Measurements from ENCODE around the gene HDAC10.

Gene HDAC10, protein sequence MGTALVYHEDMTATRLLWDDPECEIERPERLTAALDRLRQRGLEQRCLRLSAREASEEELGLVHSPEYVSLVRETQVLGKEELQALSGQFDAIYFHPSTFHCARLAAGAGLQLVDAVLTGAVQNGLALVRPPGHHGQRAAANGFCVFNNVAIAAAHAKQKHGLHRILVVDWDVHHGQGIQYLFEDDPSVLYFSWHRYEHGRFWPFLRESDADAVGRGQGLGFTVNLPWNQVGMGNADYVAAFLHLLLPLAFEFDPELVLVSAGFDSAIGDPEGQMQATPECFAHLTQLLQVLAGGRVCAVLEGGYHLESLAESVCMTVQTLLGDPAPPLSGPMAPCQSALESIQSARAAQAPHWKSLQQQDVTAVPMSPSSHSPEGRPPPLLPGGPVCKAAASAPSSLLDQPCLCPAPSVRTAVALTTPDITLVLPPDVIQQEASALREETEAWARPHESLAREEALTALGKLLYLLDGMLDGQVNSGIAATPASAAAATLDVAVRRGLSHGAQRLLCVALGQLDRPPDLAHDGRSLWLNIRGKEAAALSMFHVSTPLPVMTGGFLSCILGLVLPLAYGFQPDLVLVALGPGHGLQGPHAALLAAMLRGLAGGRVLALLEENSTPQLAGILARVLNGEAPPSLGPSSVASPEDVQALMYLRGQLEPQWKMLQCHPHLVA

DNA sequence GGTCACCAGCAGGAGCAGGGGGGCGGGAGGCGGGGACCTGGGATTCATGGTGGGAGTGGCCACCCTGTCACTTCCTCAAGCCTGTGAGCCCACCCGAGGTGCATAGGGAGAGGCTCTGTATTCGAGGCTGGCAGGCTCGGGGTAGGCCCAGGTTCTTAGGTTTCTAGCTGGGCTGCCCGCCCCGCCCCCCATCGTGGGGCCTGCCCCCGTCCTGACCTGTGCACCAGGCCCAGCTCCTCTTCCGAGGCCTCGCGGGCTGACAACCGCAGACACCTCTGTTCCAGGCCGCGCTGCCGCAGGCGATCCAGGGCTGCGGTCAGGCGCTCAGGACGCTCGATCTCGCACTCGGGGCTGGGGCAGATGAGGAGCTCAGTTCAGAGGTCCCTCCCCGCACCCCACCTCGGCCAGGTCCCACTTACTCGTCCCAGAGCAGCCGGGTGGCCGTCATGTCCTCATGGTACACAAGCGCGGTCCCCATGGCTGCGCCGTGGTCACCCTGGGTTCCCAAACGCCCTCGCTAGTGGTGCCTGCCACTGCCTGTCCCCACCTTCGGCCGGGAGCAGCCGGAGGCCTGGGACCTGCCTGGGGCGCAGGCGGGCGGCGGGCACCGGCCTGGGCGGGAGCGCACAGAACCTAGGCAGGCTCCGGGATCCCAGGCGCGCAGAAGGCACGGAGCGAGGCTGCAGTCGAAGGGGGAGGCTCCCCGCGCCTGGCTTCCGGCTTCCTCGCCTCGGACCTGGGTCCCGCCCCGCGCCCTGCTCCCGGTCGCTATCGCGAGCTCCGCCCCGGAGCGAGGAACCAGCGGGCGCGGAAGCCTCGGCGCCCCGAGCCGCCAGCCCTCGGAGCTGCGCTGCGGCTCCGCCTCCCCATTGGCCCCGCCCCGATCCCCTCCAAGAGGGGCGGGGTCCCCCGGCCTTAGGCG is at the start of gene HDAC10:
Gene HDAC10, minus strand, starts transcription at position 711 of the 922 bp plus-strand sequence. Its CDS starts 233 bp downstream, at position 478.
- DNase-seq (ENCODE audit: low read depth in 2 of 2), result peak; percentile 80 to 83

DNA sequence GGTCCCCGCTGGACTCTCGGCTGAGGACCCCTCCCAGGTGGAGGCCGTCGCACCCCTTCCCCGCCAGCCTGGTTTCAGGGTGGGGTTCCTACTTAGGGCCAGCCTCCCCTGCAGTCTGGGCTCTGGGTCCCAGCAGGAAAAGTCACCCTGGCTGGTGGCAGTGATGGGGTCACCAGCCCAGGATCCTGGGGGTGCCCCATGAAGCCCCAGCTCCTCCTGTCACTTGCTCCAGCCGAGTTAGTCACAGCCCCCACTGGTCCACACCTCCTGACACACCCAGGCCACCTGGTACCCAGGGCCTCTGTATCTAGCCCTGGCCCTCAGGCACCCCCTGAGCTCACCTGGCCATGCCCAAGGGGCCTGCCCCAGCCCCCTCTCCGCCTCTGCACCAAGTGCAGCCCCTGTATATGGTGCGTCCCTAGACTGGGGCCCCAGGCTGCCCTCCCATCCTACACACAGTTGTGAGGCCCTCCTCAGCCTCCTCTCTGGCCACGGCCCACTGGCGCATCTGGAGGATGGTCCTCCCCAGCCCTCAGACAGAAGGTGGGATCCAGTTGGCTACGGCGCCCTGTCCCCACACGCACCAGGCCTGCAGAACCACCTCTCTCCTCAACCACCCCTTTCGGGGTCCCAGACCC is 49.7 kb upstream of the HDAC10 start:
- DNase-seq (ENCODE audit: low read depth in 2 of 2), result no peak

DNA sequence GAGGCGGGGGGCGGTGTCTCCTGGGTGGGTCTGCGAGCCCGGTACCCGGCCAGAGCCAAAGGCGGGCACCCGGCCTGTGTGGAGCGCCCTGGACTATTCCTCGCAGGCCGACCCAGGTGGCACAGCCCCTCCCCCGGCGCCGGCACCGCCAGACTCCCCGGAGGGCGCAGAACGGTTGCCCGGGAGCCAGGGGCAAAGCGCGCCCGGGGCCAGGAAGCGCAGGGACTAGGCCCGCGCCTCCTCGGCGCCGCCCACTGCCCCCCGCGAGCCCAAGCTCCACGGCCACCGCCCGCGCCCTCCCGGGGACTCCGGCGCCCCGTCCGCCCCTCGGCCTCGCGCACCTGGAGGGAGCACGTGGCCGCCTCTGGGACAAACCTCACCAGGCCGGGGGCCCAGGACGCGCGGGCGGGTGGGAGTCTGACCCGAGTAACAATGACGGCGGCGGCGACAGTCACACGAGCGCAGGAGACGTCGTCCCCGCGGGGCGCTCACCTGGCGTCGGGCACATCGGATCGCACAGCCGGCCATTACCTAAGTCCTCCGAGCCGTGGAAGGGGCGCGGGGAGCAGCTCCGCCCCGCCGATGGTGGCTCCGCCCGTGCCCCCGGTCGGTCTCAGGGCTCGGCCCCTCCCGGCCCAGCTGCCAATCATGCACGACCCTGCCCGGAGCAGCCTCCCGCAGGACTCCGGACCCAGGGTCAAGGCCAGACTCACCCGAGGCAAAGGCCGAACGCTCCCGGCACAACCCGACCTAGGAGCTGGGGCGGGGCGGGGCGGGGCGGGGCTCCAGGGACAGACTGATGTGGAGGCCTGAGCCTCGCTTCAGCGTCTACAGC is 48.9 kb upstream of the HDAC10 start:
- DNase-seq (ENCODE audit: low read depth in 2 of 2), result no peak

DNA sequence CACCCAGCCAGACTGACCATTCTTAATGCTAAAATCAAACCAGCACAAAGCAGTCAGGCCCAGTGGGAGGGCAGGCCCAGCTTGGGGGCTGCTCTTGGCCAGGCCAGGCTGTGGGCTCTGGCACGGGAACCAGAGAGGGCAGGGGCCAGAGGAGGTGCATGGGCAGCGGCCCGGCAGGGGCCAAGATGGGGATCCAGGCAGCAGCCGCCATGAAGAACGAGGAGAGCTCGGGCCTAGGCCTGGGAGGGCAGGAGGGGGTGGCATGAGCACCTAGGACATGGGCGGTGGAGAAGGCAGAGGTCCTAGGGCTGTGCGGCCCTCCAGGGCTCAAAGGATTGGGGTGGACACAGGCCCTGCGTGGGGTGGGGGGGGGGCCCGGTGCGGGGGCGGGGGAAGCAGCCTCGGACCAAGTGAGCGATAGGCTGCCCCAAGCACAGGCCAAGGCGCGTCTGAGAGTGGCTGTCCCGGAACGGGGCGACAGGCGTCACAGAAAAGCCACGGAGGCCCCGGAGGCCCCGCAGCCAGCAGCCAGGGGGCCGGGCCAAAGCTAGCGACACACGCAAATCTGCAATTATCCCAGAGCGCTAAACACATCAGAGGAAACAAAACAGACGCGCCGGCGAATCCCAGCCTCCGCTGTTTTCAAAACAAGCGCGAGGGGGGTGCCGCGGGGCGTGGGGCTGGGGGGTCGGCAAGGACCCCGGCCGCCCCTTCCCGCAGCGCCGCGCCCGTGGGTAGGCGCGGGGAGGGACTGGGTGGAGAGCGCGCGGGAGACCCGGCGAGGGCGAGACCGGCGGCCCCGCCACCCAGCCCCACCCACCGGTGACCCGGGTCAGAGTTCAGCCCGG is 48.1 kb upstream of the HDAC10 start:
- no peak for DNase-seq (ENCODE audit: low read depth in 2 of 2)

DNA sequence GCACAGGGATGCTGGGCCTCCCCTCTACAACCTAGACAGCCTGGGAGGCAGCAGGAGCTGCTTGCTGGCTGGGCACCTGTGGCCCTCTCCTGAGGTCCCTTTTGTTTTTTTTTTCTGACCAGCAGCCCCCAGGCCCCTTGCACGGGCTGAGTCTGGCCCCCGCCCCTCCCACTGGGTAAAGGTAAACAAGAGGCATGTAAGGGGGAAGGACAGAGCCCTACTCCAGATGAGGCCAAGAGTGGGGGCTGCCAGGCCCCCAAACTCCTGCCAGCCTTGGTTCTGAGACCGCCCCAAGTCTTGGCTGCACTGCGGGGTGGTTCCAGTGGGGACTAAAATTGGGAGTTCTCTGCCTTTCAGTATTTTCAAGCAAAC is 47.2 kb upstream of the HDAC10 start:
- DNase-seq (ENCODE audit: low read depth in 2 of 2), result no peak

DNA sequence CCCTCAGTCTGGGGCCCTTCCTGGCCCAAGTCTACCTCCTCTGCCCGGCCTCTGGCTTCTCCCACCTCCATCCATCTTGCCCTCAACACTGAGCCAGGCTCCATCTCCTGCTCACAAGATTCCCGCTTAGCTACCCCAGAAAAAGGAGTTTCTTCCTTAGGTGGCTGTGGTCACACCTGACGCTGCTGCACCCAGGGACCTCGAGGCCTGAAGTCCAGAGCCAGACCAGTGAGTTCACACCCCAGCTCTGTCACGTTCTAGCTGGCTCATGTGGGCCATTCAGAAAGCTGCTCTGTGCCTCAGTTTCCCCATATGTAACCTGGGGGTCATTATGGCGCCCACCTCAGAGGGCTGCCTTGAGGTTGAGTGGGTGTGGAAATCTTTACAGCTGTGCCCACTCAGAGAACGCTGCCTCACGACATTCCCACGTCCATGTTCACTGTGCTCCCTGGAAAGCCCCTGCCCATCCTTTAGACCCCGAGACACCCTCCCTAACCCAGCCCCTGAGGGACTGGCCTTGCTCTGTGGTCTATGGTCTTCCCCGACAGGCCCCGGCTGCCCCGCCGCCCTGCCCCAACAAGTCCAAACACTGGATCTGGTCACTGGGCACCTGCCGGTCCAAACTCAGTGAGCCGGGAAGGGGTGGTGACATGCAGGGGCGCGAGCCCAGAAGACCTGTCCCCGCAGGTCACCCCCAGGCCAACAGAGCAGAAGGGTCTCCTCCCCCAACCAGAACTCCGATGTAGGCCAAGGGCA is 46.6 kb upstream of the HDAC10 start:
- no peak for DNase-seq (ENCODE audit: low read depth in 2 of 2)

DNA sequence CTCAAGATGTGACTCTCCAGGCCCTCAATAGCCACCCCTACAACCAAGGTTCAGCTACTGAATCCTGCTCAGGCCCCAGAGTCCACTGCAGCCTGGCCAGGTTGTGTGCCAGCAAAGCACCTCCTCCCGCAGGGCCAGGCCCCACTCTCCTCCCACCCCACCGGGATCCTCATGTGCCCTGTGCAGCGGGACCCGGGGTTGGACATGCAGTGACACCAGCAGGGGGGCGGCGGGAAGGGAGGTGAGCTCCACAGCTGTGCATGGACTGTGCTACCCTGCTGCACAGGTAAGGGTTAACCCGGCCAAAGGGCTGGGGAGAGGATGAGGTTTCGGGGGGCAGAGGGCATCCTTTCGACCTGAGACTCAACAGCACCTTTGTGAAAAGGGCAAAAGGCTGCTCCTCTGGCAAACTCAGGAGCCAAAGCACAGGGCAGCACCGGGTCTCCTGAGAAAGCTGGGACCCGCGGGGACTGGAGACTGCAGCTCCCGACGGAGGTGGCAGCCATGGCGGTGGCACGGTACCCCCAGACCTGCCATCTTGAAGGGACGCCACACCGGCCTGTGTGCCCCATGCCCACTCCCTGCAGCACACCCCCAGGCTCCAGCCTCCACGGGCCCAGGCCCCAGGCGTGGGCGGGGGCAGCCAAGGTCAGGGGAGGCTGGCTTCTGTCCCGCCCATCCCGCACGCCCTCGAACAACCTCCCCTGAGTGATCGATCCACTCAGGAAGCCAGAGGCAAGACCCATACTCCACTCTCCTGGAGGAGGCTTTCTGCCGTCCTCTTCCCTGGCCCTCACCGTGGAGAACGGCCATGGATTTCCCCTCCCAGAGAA is 45.8 kb upstream of the HDAC10 start:
- DNase-seq (ENCODE audit: low read depth in 2 of 2), result no peak

DNA sequence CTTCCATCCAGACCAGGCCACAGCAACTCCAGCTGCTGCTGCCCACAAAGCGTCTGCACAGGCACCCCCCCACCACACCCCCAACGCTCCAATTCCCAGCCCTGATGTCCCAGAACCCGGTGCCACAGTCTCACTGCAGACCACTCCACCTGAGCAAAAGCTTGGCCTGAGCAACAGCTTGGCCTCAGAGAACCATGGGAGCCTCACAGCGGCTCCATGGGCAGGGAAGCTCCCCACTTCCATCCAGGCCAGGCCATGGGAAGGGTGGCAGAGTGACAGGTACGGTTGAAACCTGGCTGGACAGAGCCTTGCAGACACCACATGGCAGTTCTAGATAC is 43.2 kb upstream of the HDAC10 start:
- no peak for DNase-seq (ENCODE audit: low read depth in 2 of 2)

DNA sequence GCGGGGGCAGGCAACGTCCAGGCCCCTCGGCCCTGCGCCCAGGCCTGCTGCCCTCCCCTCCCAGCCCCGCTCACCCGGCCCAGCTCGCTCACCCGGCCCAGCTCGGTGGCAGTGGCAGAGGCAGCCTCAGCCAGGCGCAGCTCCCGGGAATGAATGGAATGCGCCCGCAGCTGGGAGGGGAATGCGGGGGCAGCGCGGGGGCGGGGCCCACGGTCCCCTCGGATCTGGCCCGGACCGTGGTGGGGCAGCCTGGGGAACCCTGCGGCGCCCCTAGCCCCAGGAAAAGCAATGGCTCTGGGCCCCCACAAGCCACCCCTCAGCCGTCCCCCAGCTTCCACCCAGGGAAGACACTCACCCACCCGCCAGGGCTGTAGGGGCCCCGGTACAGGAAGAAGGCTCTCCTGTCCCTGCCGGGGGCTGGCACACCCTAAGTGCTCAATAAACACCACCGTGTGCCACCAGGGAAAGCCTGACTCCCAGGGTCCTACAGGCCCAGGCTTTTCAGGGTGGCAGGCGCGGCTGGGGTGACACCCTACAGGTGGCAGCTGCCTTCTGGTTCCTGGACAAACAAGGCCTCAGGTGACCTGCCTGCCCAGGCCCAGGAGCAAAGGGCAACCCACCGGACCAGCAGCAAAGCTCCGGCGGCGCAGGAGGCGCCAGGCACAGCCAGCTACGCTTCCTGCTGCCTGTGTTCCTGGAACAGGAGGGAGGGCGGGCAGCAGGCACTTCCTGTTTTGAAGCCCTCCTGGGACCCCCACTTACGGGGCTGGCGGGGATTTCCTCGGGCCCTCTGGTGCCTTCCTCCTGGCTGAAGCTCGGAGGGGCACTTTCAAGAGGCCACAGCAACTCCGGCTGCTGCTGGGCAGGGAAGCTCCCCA is 42.6 kb upstream of the HDAC10 start:
- no peak for DNase-seq (ENCODE audit: low read depth in 2 of 2)

DNA sequence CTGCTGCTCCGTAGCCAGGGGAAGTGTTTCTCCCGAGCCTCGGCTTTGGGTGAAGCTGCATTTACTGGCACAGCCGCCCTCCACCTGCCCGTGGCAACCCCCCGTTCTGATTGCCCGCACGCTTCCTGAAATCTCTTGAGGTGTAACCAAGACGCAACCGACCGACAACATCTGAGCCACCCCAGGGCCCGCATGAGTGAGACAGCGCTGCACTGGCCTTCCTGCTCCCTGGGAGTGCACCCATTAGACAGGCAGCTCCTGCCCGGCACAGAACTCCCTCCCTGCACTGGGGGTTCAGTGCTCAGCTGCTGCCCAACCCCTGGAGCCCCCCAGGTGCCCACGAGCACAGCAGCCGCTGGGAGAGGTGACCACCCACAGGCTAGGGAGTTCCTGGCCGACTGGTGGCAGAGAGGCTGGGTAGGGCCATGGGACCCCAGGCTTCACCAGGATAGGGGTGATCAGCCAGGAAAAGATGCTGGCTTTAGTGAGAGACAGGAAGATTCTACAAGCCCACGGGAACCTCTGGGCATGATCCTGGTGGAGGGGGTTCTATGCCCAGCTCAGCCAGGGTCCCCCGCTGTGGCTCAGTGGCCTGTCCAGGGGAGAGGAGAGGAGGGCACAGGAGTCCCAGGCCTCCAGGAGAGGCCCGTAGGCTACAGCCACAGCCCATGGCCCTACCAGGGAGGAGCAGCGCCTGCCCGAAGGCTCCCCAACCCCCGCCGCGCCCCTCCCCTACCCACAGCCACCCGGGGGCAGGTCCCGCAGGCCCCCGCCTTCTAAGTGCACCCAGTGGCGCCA is 41.8 kb upstream of the HDAC10 start:
- DNase-seq (ENCODE audit: low read depth in 2 of 2), result no peak

DNA sequence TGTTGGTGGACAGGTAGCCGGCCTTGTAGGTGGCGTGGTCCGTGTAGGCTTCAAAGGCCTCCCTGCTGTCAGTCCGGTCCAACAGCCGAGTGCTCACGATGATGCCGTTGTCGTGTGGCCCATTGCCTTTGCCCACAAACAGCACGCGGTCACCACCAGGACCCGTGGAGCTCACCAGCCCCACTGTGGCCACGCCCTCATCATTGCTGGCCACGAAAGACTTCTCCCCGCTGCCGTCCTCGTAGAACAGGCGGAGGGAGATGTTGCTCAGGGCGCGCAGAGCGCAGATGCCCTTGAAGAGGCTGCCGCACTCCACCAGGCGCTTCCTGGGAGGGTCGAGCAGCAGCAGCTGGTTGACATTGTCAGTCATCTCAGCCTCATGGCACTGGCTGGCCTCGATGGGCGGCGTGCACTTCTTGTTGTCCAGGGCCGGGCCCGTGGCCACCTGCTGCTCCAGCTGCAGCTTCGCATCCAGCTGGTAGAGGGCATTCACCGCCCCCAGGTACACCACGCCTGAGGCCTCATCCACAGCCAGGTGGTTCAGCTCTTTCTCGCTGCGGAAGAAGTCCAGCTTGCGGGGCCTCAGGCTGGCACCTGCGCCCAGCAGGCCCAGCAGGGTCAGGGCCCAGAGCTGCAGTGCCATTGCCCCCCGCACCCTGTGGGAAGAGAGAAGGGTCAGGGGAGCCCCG is 39.0 kb upstream of the HDAC10 start:
- no peak for DNase-seq (ENCODE audit: low read depth in 2 of 2)

DNA sequence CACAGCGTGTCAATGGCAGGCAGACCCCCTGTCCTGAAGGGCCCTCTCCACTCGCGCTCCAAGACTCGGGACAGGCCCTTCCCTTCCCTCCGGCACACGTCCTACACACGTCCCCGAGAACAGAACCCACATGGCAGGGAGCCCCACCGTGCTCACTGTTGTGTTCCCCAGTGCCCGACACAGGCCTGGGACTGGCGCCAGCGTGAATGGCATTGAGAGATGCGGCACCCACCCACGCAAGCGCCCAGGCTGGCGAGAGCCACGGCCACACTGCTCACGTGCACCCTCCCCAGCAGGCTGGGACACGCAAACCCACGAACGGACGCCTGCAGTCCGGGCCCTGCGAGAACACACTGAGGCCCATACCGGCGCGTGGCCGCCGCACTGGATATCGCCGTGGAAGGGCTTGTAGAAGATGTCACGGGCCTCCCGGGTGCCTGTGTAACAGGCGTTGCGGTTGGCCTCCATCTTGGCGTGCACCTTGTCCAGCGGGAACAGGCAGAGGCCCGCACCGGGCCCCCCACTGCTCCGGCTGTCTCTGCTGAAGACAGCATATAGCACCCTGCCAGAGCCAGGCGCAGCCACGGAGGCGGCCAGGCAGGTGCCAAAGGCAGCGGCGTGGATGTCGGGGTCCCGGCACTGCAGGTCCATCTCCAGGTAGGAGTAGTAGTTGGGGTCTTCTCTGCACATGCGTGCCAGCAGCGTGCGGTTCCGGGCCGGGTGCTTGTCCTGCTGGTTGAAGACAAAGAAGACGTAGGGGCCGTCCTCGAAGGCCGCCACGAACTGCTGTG is 38.3 kb upstream of the HDAC10 start:
- DNase-seq (ENCODE audit: low read depth in 2 of 2), result no peak

DNA sequence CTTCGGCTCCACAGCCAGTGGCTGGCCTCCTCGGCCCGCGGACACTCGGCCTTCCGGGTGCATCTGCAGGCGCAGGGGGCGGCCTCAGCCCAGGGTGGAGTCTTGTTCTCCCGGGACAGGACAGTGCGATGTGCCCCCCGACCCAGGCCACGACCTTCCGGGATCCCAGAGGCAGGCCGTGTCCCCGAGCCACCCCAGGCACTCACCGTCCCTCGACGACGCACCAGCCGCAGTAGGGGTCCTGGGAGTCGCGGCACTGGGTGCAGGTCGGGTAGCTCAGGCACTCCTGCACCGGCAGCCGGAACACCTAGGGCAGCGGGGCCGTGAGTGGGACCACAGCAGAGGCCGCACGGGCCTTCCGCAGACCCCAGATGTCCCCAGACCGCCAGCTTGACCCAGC is 36.7 kb upstream of the HDAC10 start:
- no peak for DNase-seq (ENCODE audit: low read depth in 2 of 2)

DNA sequence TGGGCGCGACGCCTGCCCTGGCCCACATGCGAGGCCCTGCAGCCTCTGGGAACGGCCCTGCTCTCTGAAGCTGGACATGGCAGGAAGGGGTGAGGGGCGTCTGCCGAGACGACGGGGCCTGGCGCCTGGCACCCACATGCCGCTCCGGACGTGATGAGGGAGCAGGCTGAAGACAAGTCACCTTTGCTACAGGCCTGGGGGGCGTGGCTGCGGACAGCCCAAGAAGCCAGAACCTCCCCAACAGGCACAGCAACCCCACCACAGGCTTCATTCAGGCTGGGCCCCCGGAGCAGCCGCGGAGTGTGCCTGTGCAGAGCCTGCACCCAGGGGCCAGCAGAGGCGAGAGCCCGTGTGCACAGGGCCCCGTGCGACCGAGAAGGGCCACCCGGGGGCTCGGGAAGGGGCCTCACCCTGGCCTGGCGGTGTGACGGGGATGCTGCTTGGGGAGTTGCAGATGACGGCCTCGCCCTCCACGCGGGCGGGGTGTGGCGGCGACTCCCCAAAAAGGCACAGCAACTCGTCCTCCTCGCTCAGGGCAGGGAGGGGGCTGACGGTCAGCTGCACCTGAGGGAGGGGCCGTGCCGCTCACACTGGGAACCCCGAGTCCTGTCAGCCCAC is 35.7 kb upstream of the HDAC10 start:
- DNase-seq (ENCODE audit: low read depth in 2 of 2), result no peak

DNA sequence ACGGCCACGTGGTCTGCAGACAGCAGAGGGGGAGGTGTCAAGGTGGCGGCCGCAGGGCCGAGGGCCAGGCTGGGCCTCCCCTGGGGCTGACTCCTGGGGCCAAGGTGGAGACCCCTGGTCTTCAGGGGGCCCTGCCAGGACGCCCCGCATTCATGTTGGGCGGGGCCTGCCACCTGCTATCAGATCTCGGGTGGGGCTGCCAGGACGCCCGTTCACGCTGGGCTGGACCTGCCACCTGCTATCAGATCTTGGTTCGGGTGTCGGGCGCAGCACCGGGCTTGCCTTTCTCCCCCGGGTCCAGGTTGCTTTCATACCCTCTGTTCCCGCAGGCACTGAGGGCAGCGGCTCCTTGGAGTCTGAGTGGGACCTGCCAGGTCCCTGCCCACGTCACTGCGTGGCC is 35.2 kb upstream of the HDAC10 start:
- DNase-seq (ENCODE audit: low read depth in 2 of 2), result no peak
